GM12878 (cell line): Measurements from ENCODE around the gene FADS1. TPM values are rescaled to one million over a fixed set of nuclear protein-coding genes. Genes with fewer than 3 reads are reported as not detected.

Experiments used
- ATAC-seq: fragments of 200-7000 bp; cut with Tn5 transposase; 3 replicates; pipeline ENCODE4 v1.9.1; 2020; ENCODE audit warnings: mild to moderate bottlenecking, moderate library complexity
- BruUV-seq: library from RNA; stranded (reverse); fragments of 400-500 nt; replicated peaks from 2 replicates; lab custom pipeline; 2021; lab: Mats Ljungman, UMichigan
- CTCF ChIA-PET: fragments of 300-600 bp; sonication (Branson Sonifier 250); formaldehyde crosslinking; extraction: SDS; loops from one replicate; lab custom pipeline; 2021; ENCODE audit warnings: inconsistent platforms; lab: Yijun Ruan, JAX
- POLR2A ChIA-PET: fragments of 350-600 bp; formaldehyde crosslinking; extraction: SDS; loops from one replicate; lab custom pipeline; 2021; ENCODE audit warnings: inconsistent platforms; lab: Charles Lee
- RAD21 ChIA-PET: fragments of 300-600 bp; sonication (Branson Sonifier 250); formaldehyde crosslinking; loops from one replicate; lab custom pipeline; 2023; ENCODE audit warnings: antibody characterized with exemption; ENCODE audit not compliant: unreplicated experiment; lab: Charles Lee
- SMC1A ChIA-PET: fragments of 300-600 bp; sonication (Branson Sonifier 250); formaldehyde crosslinking; loops from one replicate; lab custom pipeline; 2023; ENCODE audit not compliant: unreplicated experiment, uncharacterized antibody; lab: Charles Lee
- DNase-seq: peaks from one replicate; pipeline ENCODE4 v3.0.0-alpha.2; 2011; ENCODE audit warnings: low read depth, low spot score
- FAIRE-seq: peaks from 3 replicates; lab custom pipeline; 2011; peaks lifted over from hg19 to GRCh38; lab: Jason Lieb, UNC
- H2AFZ ChIP-seq: 2 replicates; pipeline ENCODE4 v1.6.0; 2011; ENCODE audit warnings: low read depth, low read length, control low read depth; ENCODE audit not compliant: control insufficient read depth
- H3K27ac ChIP-seq: 2 replicates; pipeline ENCODE4 v1.5.1; 2011; ENCODE audit warnings: control low read depth; ENCODE audit not compliant: control insufficient read depth, insufficient read depth
- H3K27me3 ChIP-seq, 2 experiments: replicated peaks in 1 of 2; 2 replicates each; pipeline versions ENCODE4 v1.6.0 to v1.6.1; 2011; ENCODE audit warnings: low read length in 1 of 2; ENCODE audit not compliant: control insufficient read depth in 2 of 2, insufficient read depth in 2 of 2
- H3K36me3 ChIP-seq, 2 experiments: 2 replicates each; pipeline ENCODE4 v1.5.1; 2011; ENCODE audit warnings: low read length in 1 of 2; ENCODE audit not compliant: control insufficient read depth in 2 of 2, insufficient read depth in 2 of 2
- H3K4me1 ChIP-seq: 2 replicates; pipeline ENCODE4 v1.6.1; 2011; ENCODE audit warnings: mild to moderate bottlenecking, low read length, moderate library complexity, mixed read lengths; ENCODE audit not compliant: control insufficient read depth, insufficient read depth
- H3K4me2 ChIP-seq: 2 replicates; pipeline ENCODE4 v1.6.0; 2011; ENCODE audit warnings: control low read depth; ENCODE audit not compliant: control insufficient read depth, insufficient read depth
- H3K4me3 ChIP-seq: fragments of 200-600 bp; sonication (generic); 2 replicates; pipeline ENCODE4 v1.5.1; 2016
- H3K79me2 ChIP-seq: 2 replicates; pipeline ENCODE4 v1.6.0; 2011; ENCODE audit warnings: low read length; ENCODE audit not compliant: control insufficient read depth, insufficient read depth
- H3K9ac ChIP-seq: 2 replicates; pipeline ENCODE4 v1.8.0; 2011; ENCODE audit warnings: low read length, control low read depth, mixed read lengths; ENCODE audit not compliant: control insufficient read depth, insufficient read depth
- H3K9me3 ChIP-seq: replicated peaks from 3 replicates; pipeline ENCODE4 v1.5.1; 2011; ENCODE audit warnings: mild to moderate bottlenecking, low read length; ENCODE audit not compliant: control insufficient read depth, insufficient read depth
- H4K20me1 ChIP-seq: 2 replicates; pipeline ENCODE4 v1.6.0; 2011; ENCODE audit not compliant: control insufficient read depth, insufficient read depth
- BACH1 ChIP-seq: fragments of 450-650 bp; IDR thresholded peaks from 2 replicates; pipeline ENCODE4 v1.6.1; 2017; ENCODE audit warnings: mild to moderate bottlenecking, borderline replicate concordance
- EGR1 ChIP-seq, 2 experiments: IDR thresholded peaks; 1 replicate in 1 of 2; 2 replicates in 1 of 2; pipeline ENCODE4 v1.6.1; 2011 to 2012; ENCODE audit warnings: low read depth in 2 of 2, low read length in 2 of 2, borderline replicate concordance in 1 of 2, mild to moderate bottlenecking in 1 of 2, moderate library complexity in 1 of 2
- FOS ChIP-seq: IDR thresholded peaks from 3 replicates; pipeline ENCODE4 v1.6.1; 2011; ENCODE audit warnings: borderline replicate concordance; ENCODE audit not compliant: insufficient read length; ENCODE audit errors: extremely low read depth
- HDGF ChIP-seq: fragments of 450-650 bp; IDR thresholded peaks from 2 replicates; pipeline ENCODE4 v1.6.1; 2016; ENCODE audit warnings: antibody characterized with exemption
- MEF2B ChIP-seq: fragments of 450-650 bp; IDR thresholded peaks from 2 replicates; pipeline ENCODE4 v1.6.1; 2018; ENCODE audit warnings: mild to moderate bottlenecking, moderate library complexity; ENCODE audit not compliant: partially characterized antibody, poor library complexity, severe bottlenecking
- NR2C1 ChIP-seq: fragments of 450-650 bp; IDR thresholded peaks from 2 replicates; pipeline ENCODE4 v1.6.1; 2017; ENCODE audit warnings: antibody characterized with exemption, mild to moderate bottlenecking, moderate library complexity
- RUNX3 ChIP-seq: IDR thresholded peaks from 2 replicates; pipeline ENCODE4 v1.6.1; 2012; ENCODE audit warnings: low read length, inconsistent platforms
- SIN3A ChIP-seq: IDR thresholded peaks from 2 replicates; pipeline ENCODE4 v1.6.1; 2012; ENCODE audit warnings: low read depth, low read length, improper control_type of control experiment
- SUZ12 ChIP-seq: fragments of 200-600 bp; sonication (generic); IDR thresholded peaks from one replicate; pipeline ENCODE4 v1.6.1; 2018; ENCODE audit warnings: antibody characterized with exemption, mild to moderate bottlenecking; ENCODE audit not compliant: unreplicated experiment
- WGBS: methylation state at CpG from one replicate; pipeline ENCODE4 v1.1.6; 2016; ENCODE audit warnings: low lambda C conversion rate; ENCODE audit not compliant: insufficient replicate concordance, insufficient coverage; ENCODE audit errors: missing lambda C conversion rate; 5-methylcytosine and 5-hydroxymethylcytosine counted together
- in situ Hi-C: fragments of 300-500 bp; cut with MboI; formaldehyde crosslinking; loops from 9 replicates; pipeline ENCODE4 v1.14.3; 2018; ENCODE audit warnings: mixed read lengths
- intact Hi-C: fragments of 100-400 bp; cut with micrococcal nuclease; formaldehyde crosslinking; loops from one replicate; pipeline ENCODE4 v1.14.2; 2022; ENCODE audit not compliant: unreplicated experiment
- polyA plus RNA-seq, 11 experiments: library from polyadenylated mRNA; depleted of rRNA in 4 of 11; unstranded in 6 of 11; stranded (reverse) in 5 of 11; fragments of >200 nt; fragmentation: Nextera tagmentation in 4 of 11; fragmentation: Illumina TruSeq in 1 of 11; extraction: Ambion mirVana in 4 of 11; extraction: Trizol in 1 of 11; gene quantifications; 1 replicate in 1 of 11; 2 replicates in 10 of 11; pipeline versions ENCODE4 v1.2.1 to v1.2.3, GENCODE V29; 2011 to 2016; ENCODE audit warnings: inconsistent platforms in 2 of 11, missing spikeins in 2 of 11, low read depth in 1 of 11
- total RNA-seq, 4 experiments: library from RNA; depleted of rRNA in 3 of 4; stranded (reverse); fragments of >200 nt in 3 of 4; fragmentation: Illumina TruSeq in 1 of 4; extraction: Trizol in 1 of 4; gene quantifications; 2 replicates each; pipeline versions ENCODE4 v1.2.1 to v1.2.3, GENCODE V29; 2013 to 2021
- TF ChIP-seq, protein P1 (sequence below): fragments of 450-650 bp; conservative IDR thresholded peaks from 2 replicates; pipeline ENCODE4 v1.6.1; 2017; ENCODE audit warnings: mild to moderate bottlenecking, moderate library complexity
- TF ChIP-seq, protein P2 (sequence below): fragments of 450-650 bp; IDR thresholded peaks from 2 replicates; pipeline ENCODE4 v1.6.1; 2016; ENCODE audit warnings: mild to moderate bottlenecking
- TF ChIP-seq, protein P3 (sequence below): fragments of 450-650 bp; IDR thresholded peaks from 2 replicates; pipeline ENCODE4 v1.6.1; 2017; ENCODE audit warnings: mild to moderate bottlenecking, moderate library complexity
- TF ChIP-seq, protein P4 (sequence below): fragments of 450-650 bp; formaldehyde crosslinking; IDR thresholded peaks from 2 replicates; pipeline ENCODE4 v1.4.0; 2022; ENCODE audit warnings: mild to moderate bottlenecking, moderate library complexity

The FADS1 gene
- total and polyA plus RNA-seq, 10 of the 15 experiments (the other 5 are each of a cell fraction or from before 2014, with no cell fraction given) = 8.8 to 73.9 (median 39.0) TPM

DNA sequence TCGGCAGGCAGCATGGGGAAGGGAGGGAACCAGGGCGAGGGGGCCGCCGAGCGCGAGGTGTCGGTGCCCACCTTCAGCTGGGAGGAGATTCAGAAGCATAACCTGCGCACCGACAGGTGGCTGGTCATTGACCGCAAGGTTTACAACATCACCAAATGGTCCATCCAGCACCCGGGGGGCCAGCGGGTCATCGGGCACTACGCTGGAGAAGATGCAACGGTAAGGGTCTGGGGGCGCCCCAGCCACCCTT is 11.5 kb upstream of the FADS1 start:
- FAIRE-seq = no peak
- TF ChIP-seq NR2C1 (no peak), MEF2B (no peak), EGR1 (IDR thresholded peaks at IDR 0.05; ENCODE audit: borderline replicate concordance in 1 of 2, low read depth in 2 of 2, low read length in 2 of 2) (no peak), HDGF (no peak), RUNX3 (peak; percentile 47; the same call in 1 of the 2 replicates), FOS (no peak), SUZ12 (no peak), BACH1 (no peak), SIN3A (no peak)
- TF ChIP-seq, protein P1, sequence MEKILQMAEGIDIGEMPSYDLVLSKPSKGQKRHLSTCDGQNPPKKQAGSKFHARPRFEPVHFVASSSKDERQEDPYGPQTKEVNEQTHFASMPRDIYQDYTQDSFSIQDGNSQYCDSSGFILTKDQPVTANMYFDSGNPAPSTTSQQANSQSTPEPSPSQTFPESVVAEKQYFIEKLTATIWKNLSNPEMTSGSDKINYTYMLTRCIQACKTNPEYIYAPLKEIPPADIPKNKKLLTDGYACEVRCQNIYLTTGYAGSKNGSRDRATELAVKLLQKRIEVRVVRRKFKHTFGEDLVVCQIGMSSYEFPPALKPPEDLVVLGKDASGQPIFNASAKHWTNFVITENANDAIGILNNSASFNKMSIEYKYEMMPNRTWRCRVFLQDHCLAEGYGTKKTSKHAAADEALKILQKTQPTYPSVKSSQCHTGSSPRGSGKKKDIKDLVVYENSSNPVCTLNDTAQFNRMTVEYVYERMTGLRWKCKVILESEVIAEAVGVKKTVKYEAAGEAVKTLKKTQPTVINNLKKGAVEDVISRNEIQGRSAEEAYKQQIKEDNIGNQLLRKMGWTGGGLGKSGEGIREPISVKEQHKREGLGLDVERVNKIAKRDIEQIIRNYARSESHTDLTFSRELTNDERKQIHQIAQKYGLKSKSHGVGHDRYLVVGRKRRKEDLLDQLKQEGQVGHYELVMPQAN = peak; percentile 40; the same call in 1 of the 2 replicates
- TF ChIP-seq, protein P2, sequence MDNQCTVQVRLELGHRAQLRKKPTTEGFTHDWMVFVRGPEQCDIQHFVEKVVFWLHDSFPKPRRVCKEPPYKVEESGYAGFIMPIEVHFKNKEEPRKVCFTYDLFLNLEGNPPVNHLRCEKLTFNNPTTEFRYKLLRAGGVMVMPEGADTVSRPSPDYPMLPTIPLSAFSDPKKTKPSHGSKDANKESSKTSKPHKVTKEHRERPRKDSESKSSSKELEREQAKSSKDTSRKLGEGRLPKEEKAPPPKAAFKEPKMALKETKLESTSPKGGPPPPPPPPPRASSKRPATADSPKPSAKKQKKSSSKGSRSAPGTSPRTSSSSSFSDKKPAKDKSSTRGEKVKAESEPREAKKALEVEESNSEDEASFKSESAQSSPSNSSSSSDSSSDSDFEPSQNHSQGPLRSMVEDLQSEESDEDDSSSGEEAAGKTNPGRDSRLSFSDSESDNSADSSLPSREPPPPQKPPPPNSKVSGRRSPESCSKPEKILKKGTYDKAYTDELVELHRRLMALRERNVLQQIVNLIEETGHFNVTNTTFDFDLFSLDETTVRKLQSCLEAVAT = peak; percentile 62
- TF ChIP-seq, protein P3, sequence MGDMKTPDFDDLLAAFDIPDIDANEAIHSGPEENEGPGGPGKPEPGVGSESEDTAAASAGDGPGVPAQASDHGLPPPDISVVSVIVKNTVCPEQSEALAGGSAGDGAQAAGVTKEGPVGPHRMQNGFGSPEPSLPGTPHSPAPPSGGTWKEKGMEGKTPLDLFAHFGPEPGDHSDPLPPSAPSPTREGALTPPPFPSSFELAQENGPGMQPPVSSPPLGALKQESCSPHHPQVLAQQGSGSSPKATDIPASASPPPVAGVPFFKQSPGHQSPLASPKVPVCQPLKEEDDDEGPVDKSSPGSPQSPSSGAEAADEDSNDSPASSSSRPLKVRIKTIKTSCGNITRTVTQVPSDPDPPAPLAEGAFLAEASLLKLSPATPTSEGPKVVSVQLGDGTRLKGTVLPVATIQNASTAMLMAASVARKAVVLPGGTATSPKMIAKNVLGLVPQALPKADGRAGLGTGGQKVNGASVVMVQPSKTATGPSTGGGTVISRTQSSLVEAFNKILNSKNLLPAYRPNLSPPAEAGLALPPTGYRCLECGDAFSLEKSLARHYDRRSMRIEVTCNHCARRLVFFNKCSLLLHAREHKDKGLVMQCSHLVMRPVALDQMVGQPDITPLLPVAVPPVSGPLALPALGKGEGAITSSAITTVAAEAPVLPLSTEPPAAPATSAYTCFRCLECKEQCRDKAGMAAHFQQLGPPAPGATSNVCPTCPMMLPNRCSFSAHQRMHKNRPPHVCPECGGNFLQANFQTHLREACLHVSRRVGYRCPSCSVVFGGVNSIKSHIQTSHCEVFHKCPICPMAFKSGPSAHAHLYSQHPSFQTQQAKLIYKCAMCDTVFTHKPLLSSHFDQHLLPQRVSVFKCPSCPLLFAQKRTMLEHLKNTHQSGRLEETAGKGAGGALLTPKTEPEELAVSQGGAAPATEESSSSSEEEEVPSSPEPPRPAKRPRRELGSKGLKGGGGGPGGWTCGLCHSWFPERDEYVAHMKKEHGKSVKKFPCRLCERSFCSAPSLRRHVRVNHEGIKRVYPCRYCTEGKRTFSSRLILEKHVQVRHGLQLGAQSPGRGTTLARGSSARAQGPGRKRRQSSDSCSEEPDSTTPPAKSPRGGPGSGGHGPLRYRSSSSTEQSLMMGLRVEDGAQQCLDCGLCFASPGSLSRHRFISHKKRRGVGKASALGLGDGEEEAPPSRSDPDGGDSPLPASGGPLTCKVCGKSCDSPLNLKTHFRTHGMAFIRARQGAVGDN = no peak
- TF ChIP-seq, protein P4, sequence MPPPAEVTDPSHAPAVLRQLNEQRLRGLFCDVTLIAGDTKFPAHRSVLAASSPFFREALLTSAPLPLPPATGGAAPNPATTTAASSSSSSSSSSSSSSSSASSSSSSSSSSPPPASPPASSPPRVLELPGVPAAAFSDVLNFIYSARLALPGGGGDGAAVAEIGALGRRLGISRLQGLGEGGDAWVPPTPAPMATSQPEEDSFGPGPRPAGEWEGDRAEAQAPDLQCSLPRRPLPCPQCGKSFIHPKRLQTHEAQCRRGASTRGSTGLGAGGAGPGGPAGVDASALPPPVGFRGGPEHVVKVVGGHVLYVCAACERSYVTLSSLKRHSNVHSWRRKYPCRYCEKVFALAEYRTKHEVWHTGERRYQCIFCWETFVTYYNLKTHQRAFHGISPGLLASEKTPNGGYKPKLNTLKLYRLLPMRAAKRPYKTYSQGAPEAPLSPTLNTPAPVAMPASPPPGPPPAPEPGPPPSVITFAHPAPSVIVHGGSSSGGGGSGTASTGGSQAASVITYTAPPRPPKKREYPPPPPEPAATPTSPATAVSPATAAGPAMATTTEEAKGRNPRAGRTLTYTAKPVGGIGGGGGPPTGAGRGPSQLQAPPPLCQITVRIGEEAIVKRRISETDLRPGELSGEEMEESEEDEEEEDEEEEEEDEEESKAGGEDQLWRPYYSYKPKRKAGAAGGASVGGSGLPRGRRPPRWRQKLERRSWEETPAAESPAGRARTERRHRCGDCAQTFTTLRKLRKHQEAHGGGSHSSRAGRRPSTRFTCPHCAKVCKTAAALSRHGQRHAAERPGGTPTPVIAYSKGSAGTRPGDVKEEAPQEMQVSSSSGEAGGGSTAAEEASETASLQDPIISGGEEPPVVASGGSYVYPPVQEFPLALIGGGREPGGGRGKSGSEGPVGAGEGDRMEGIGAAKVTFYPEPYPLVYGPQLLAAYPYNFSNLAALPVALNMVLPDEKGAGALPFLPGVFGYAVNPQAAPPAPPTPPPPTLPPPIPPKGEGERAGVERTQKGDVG (CRISPR knock-in tag) = no peak

More for the DNA sequence above, 11.5 kb upstream of the FADS1 start:
- peaks cover 20% of the 10 kb centered on the region for H3K4me1 ChIP-seq
- H3K9me3 ChIP-seq = no peaks in the 10 kb centered on the region
- ATAC-seq (no peak), DNase-seq (no peak)
- H2AFZ ChIP-seq = peak overlapping the region; percentile 61
- H3K4me3 ChIP-seq = peak overlapping the region; percentile 100
- POLR2A ChIA-PET = interaction anchor here (1.2 to 6.9 kb wide), 7 partner anchors 10 to 142 kb away, joined by 3 to 167 read pairs (median 15); partner anchors contain the start of gene FADS1
- peaks cover 0 to 6% of the 10 kb centered on the region in 2 experiments; a peak in 1 of 4 replicates for H3K36me3 ChIP-seq
- BruUV-seq = no TSS peak
- H4K20me1 ChIP-seq = no peaks in the 10 kb centered on the region
- intact Hi-C loops = loop anchor here (5.0 kb wide), 1 partner anchor 139 kb away; the partner anchor contains the start of gene FTH1
- RAD21 ChIA-PET = interaction anchor here (1.0 to 6.9 kb wide), 5 partner anchors 12 to 138 kb away, joined by 3 to 51 read pairs (median 7); partner anchors contain the start of gene FADS1
- CTCF ChIA-PET = interaction anchor here (0.5 to 9.7 kb wide), 8 partner anchors 8 to 280 kb away, joined by 3 to 75 read pairs (median 4); partner anchors contain the start of gene FADS1
- H3K4me2 ChIP-seq = peak overlapping the region; percentile 93
- WGBS = under 1% methylated on average over 16 of the region's 16 CpGs
- H3K27me3 ChIP-seq = no peaks in the 10 kb centered on the region
- in situ Hi-C loops = no loop called here
- H3K9ac ChIP-seq = peak overlapping the region; percentile 95
- peak overlapping the region; percentile 95 for H3K27ac ChIP-seq
- peaks cover 65% of the 10 kb centered on the region for H3K79me2 ChIP-seq
- SMC1A ChIA-PET = interaction anchor here (0.9 to 6.2 kb wide), 4 partner anchors 12 to 143 kb away, joined by 4 to 67 read pairs (median 13); partner anchors contain the start of gene FADS1
